ENCODE results near the gene POLR2F. TPM values are rescaled to one million over a fixed set of nuclear protein-coding genes. Genes with fewer than 3 reads are reported as not detected.
"Not testable (repeated sequence)": the region's sequence is repeated elsewhere in the genome, so short reads cannot be mapped to it uniquely, and the experiment has no call there.

Gene POLR2F
- total RNA-seq, 4 donors from 2014 or later, result 57.3 to 73.9 (median 61.6) TPM

GRCh38 chr22:37942133-37942532, 11.4 kb upstream of the POLR2F start:
- DNase-seq (ENCODE audit: low spot score) (no peak), ATAC-seq (ENCODE audit: low FRiP score) (no peak)
- TF ChIP-seq, protein P1, sequence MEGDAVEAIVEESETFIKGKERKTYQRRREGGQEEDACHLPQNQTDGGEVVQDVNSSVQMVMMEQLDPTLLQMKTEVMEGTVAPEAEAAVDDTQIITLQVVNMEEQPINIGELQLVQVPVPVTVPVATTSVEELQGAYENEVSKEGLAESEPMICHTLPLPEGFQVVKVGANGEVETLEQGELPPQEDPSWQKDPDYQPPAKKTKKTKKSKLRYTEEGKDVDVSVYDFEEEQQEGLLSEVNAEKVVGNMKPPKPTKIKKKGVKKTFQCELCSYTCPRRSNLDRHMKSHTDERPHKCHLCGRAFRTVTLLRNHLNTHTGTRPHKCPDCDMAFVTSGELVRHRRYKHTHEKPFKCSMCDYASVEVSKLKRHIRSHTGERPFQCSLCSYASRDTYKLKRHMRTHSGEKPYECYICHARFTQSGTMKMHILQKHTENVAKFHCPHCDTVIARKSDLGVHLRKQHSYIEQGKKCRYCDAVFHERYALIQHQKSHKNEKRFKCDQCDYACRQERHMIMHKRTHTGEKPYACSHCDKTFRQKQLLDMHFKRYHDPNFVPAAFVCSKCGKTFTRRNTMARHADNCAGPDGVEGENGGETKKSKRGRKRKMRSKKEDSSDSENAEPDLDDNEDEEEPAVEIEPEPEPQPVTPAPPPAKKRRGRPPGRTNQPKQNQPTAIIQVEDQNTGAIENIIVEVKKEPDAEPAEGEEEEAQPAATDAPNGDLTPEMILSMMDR (IDR thresholded peaks at IDR 0.05), result no peak

- no peak for ATAC-seq (ENCODE audit: low FRiP score)
- DNase-seq (ENCODE audit: low spot score), result no peak
- TF ChIP-seq, protein P1 (IDR thresholded peaks at IDR 0.05), result no peak
Measured at GRCh38 chr22:37943136-37943824, 10.2 kb upstream of the POLR2F start.

- TF ChIP-seq, protein P1 (IDR thresholded peaks at IDR 0.05), result no peak
Measured at GRCh38 chr22:37943825-37944198, 9.7 kb upstream of the POLR2F start.

GRCh38 chr22:37944423-37944822, 9.1 kb upstream of the POLR2F start:
- not testable (repeated sequence) for DNase-seq (ENCODE audit: low spot score); ATAC-seq (ENCODE audit: low FRiP score)

More at GRCh38 chr22:37943825-37944198, 9.7 kb upstream of the POLR2F start:
- no peak for DNase-seq (ENCODE audit: low spot score)
- no peak for ATAC-seq (ENCODE audit: low FRiP score)

DNA sequence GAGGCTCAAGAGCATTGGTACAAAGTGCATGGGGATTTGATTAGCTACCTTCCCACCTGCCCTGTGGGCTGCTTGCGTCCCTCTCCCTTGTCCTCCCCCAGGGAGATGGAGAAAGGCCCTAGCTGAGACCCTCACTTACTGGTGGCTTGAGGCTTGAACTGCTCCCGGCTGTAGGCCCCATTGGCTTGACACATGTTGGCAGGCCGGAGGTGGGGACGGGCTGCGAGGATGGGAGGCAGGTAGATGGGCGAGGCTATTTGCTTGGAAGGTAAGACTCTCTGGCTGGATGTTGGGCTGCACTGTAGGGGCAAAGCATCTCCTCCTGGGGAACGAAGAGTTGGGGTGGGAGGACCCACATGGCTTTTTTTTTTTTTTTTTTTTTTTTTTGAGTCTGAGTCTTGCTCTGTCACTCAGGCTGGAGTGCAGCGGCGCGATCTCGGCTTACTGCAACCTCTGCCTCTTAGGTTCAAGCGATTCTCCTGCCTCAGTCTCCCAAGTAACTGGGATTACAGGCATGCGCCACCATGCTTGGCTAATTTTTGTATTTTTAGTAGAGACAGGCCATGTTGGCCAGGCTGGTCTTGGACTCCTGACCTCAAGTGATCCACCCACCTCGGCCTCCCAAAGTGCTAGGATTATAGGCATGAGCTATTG, 6.2 kb upstream of the POLR2F start:
- not testable (repeated sequence) for DNase-seq (ENCODE audit: low spot score); ATAC-seq (ENCODE audit: low FRiP score)

- no peak for ATAC-seq (ENCODE audit: low FRiP score)
- no peak for DNase-seq (ENCODE audit: low spot score)
- TF ChIP-seq, protein P1 (IDR thresholded peaks at IDR 0.05), result no peak
Measured at GRCh38 chr22:37951305-37951704, 2.2 kb upstream of the POLR2F start.

DNA sequence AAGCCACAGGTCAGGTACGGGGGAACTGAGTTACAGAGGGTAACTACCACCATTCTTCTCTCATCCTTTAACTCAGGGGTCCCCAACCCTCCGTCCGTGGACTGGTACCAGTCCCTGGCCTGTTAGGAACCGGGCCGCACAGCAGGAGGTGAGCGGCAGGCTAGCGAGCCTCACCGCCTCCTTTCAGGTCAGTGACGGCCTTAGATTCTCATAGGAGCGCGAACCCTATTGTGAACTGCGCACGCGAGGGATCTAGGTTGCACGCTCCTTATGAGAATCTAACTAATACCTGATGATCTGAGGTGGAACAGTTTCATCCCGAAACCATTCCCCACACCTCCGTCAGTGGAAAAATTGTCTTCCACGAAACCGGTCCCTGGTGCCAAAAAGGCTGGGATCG, 870 bp upstream of the POLR2F start:
- not testable (repeated sequence) for DNase-seq (ENCODE audit: low spot score)
- ATAC-seq (ENCODE audit: low FRiP score), result peak; percentile 30

GRCh38 chr22:37953062-37953436, 450 bp upstream of the POLR2F start:
- ATAC-seq (ENCODE audit: low FRiP score) (peak; percentile 44), DNase-seq (ENCODE audit: low spot score) (no peak)
- TF ChIP-seq, protein P1 (IDR thresholded peaks at IDR 0.05), result no peak

Measured in omental fat pad (tissue), 4 donors.